A549 (cell line): ENCODE data around the gene ANO2.

Experiments used
- POLR2A ChIP-seq: IDR thresholded peaks from 2 replicates; pipeline ENCODE4 v1.6.1; 2012; ENCODE audit warnings: mild to moderate bottlenecking, low read length
- TF ChIP-seq, protein P1 (sequence below): fragments of >200 bp; sonication (Bioruptor Twin); formaldehyde crosslinking; IDR thresholded peaks from 3 replicates; pipeline ENCODE4 v1.5.1; 2016
- TF ChIP-seq, protein P2 (sequence below): fragments of 450-650 bp; IDR thresholded peaks from 2 replicates; pipeline ENCODE4 v1.6.1; 2014; ENCODE audit warnings: antibody characterized with exemption

DNA sequence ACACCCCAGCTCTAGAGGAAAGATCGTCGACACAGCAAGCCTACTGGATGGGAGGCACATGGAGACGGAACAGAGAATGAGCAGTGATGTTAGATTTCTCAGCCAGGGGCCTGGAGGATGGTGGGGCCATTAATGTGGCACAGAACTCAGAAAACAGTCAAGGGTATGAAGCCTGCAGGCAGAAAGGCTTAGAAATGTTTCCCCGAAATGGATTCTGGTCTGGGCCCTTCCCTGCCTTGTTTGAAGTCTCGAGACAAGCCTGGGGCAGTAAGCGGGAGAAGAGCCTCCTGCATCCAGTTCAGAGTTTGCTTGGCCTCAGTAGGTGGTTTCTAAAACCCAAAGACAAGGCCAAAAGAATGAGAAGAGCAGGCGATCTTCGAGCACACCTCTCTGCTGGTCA lies 354.7 kb downstream of the ANO2 start:
- no peak for TF ChIP-seq POLR2A
- TF ChIP-seq, protein P1, sequence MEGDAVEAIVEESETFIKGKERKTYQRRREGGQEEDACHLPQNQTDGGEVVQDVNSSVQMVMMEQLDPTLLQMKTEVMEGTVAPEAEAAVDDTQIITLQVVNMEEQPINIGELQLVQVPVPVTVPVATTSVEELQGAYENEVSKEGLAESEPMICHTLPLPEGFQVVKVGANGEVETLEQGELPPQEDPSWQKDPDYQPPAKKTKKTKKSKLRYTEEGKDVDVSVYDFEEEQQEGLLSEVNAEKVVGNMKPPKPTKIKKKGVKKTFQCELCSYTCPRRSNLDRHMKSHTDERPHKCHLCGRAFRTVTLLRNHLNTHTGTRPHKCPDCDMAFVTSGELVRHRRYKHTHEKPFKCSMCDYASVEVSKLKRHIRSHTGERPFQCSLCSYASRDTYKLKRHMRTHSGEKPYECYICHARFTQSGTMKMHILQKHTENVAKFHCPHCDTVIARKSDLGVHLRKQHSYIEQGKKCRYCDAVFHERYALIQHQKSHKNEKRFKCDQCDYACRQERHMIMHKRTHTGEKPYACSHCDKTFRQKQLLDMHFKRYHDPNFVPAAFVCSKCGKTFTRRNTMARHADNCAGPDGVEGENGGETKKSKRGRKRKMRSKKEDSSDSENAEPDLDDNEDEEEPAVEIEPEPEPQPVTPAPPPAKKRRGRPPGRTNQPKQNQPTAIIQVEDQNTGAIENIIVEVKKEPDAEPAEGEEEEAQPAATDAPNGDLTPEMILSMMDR, result no peak
- TF ChIP-seq, protein P2, sequence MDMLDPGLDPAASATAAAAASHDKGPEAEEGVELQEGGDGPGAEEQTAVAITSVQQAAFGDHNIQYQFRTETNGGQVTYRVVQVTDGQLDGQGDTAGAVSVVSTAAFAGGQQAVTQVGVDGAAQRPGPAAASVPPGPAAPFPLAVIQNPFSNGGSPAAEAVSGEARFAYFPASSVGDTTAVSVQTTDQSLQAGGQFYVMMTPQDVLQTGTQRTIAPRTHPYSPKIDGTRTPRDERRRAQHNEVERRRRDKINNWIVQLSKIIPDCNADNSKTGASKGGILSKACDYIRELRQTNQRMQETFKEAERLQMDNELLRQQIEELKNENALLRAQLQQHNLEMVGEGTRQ, result no peak
